HL-60 (cell line): Measurements from ENCODE around the gene FGF23.

ENCODE experiments used
- DNase-seq, 2 experiments: peaks; one replicate each; pipeline ENCODE4 v3.0.0-alpha.2; 2010 to 2020; ENCODE audit warnings: low read depth in 1 of 2, low spot score in 1 of 2
- H3K27ac ChIP-seq: fragments of 250-450 bp; sonication (Bioruptor Pico); replicated peaks from 2 replicates; pipeline ENCODE4 v1.5.1; 2020; ENCODE audit warnings: mild to moderate bottlenecking, moderate library complexity
- H3K27me3 ChIP-seq: fragments of 250-450 bp; sonication (Bioruptor Pico); 2 replicates; pipeline ENCODE4 v1.5.1; 2021; ENCODE audit warnings: mild to moderate bottlenecking, moderate library complexity; ENCODE audit not compliant: insufficient read depth, poor library complexity, severe bottlenecking
- H3K4me3 ChIP-seq: replicated peaks from 2 replicates; pipeline ENCODE4 v1.5.1; 2011; ENCODE audit warnings: mild to moderate bottlenecking, control low read depth, low read length; ENCODE audit not compliant: insufficient read depth
- CTCF ChIP-seq: IDR thresholded peaks from one replicate; pipeline ENCODE4 v1.5.1; 2011; ENCODE audit warnings: low read length, control low read depth, inconsistent platforms; ENCODE audit not compliant: insufficient read depth
- GABPA ChIP-seq: IDR thresholded peaks from 2 replicates; pipeline ENCODE4 v1.6.1; 2012; ENCODE audit warnings: low read depth
- POLR2AphosphoS5 ChIP-seq: IDR thresholded peaks from 2 replicates; pipeline ENCODE4 v1.6.1; 2012; ENCODE audit warnings: low read depth
- REST ChIP-seq: IDR thresholded peaks from 2 replicates; pipeline ENCODE4 v1.6.1; 2012; ENCODE audit warnings: low read depth; ENCODE audit not compliant: insufficient replicate concordance
- SPI1 ChIP-seq: IDR thresholded peaks from 2 replicates; pipeline ENCODE4 v1.6.1; 2012; ENCODE audit warnings: low read depth, mild to moderate bottlenecking, borderline replicate concordance

Gene FGF23

GRCh38 chr12:4375449-4375848 lies 4.1 kb downstream of the FGF23 start:
- H3K4me3 ChIP-seq: no peak overlapping the region
- no peak for DNase-seq
- H3K27ac ChIP-seq: no peak overlapping the region
- peaks cover 17% of the 10 kb centered on the region for H3K27me3 ChIP-seq
- TF ChIP-seq REST (no peak), POLR2AphosphoS5 (no peak), CTCF (no peak), GABPA (no peak), SPI1 (no peak)

- no peak for DNase-seq
- Histone ChIP-seq H3K27ac (no peak overlapping the region), H3K27me3 (peaks cover 4% of the 10 kb centered on the region), H3K4me3 (no peak overlapping the region)
- TF ChIP-seq SPI1 (no peak), REST (no peak), GABPA (no peak), CTCF (no peak), POLR2AphosphoS5 (no peak)
These were observed 6.9 kb downstream of the FGF23 start for GRCh38 chr12:4372653-4373052.

GRCh38 chr12:4370265-4370664 lies 9.2 kb downstream of the FGF23 start:
- H3K27me3 ChIP-seq: peaks cover 3% of the 10 kb centered on the region
- H3K27ac ChIP-seq: no peak overlapping the region
- no peak for TF ChIP-seq REST
- no peak for TF ChIP-seq GABPA
- no peak for TF ChIP-seq CTCF
- no peak for TF ChIP-seq SPI1
- no peak for TF ChIP-seq POLR2AphosphoS5
- DNase-seq: no peak
- no peak overlapping the region for H3K4me3 ChIP-seq
